ENCODE measurements around the gene ARHGDIG. TPM values are rescaled to one million over a fixed set of nuclear protein-coding genes. Genes with fewer than 3 reads are reported as not detected.

Gene ARHGDIG
- total RNA-seq, 1 donor from 2014 or later: 5.0 TPM

DNA sequence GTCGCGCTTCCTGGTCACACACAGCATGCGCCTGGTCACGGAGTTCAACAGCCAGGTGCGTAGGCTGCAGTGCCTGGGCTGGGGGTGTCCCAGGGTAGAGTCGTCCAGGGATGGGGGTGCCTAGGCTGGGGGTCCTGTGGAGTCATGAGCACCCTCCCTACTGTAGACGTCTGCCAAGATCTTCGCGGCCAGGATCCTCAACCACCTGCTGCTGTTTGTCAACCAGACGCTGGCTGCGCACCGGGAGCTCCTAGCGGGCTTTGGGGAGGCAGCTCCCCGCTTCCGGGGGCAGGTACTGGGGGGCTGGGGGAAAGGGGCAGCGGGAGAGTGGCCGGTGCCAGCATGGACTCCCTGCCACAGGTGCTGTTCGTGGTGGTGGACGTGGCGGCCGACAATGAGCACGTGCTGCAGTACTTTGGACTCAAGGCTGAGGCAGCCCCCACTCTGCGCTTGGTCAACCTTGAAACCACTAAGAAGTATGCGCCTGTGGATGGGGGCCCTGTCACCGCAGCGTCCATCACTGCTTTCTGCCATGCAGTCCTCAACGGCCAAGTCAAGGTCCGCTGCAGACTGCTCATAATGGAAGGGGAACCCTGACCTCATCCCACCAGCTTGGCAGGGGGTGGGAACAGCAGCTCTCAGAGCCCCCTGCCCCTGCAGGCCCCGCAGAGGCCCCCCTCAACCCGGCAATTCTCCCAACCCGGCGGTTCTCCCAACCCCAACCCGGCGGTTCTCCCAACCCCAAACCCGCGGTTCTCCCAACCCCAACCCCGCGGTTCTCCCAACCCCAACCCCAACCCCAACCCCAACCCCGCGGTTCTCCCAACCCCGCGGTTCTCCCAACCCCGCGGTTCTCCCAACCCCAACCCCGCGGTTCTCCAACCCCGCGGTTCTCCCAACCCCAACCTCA, 5.0 kb downstream of the ARHGDIG start:
- Mint-ChIP-seq H3K36me3 (ENCODE audit: low read depth, unreplicated experiment) (peaks cover 5% of the 10 kb centered on the region), H3K27me3 (ENCODE audit: low read depth, unreplicated experiment) (no peaks in the 10 kb centered on the region), H3K27ac (ENCODE audit: unreplicated experiment) (no peak overlapping the region)

GRCh38 chr16:286491-287297, 6.3 kb downstream of the ARHGDIG start:
- DNase-seq (ENCODE audit: low read depth) (no peak), FAIRE-seq (no peak)
- no peak for TF ChIP-seq EZH2 (IDR thresholded peaks at IDR 0.05; ENCODE audit: insufficient read depth, low read length)
- TF ChIP-seq CTCF (IDR thresholded peaks at IDR 0.05; ENCODE audit: insufficient read depth, low read depth, low read length): no peak
- H4K20me1 ChIP-seq (ENCODE audit: insufficient read depth, low read length): no peaks in the 10 kb centered on the region
- no peak overlapping the region for H3K4me2 ChIP-seq (ENCODE audit: low read length)
- Mint-ChIP-seq H3K4me3 (ENCODE audit: unreplicated experiment) (no peak overlapping the region), H3K9me3 (ENCODE audit: unreplicated experiment) (no peaks in the 10 kb centered on the region), H3K27me3 (ENCODE audit: low read depth, unreplicated experiment) (no peaks in the 10 kb centered on the region), H3K36me3 (ENCODE audit: low read depth, unreplicated experiment) (peaks cover 7% of the 10 kb centered on the region), H3K27ac (ENCODE audit: unreplicated experiment) (no peak overlapping the region), H3K4me1 (ENCODE audit: low read depth, unreplicated experiment) (no peaks in the 10 kb centered on the region)
- no peak overlapping the region for H2AFZ ChIP-seq (ENCODE audit: low read depth, low read length)
- H3K27ac ChIP-seq (ENCODE audit: low read depth, low read length): no peak overlapping the region
- H3K36me3 ChIP-seq (ENCODE audit: insufficient read depth, low read length): no peaks in the 10 kb centered on the region
- H3K4me1 ChIP-seq (ENCODE audit: insufficient read depth, low read length): no peaks in the 10 kb centered on the region
- no peak overlapping the region for H3K9ac ChIP-seq (ENCODE audit: low read length)
- H3K27me3 ChIP-seq (ENCODE audit: insufficient read depth, low read length): no peaks in the 10 kb centered on the region
- H3K4me3 ChIP-seq (ENCODE audit: insufficient read depth, low read depth, low read length): no peak overlapping the region
- H3K79me2 ChIP-seq (ENCODE audit: insufficient read depth, low read length): no peaks in the 10 kb centered on the region
- no peaks in the 10 kb centered on the region for H3K9me3 ChIP-seq (ENCODE audit: insufficient read depth, low read depth, low read length)

More for the DNA sequence above, 5.0 kb downstream of the ARHGDIG start:
- H3K9me3 ChIP-seq (ENCODE audit: insufficient read depth, low read depth, low read length): no peaks in the 10 kb centered on the region
- Mint-ChIP-seq H3K4me3 (ENCODE audit: unreplicated experiment) (no peak overlapping the region), H3K9me3 (ENCODE audit: unreplicated experiment) (no peaks in the 10 kb centered on the region), H3K4me1 (ENCODE audit: low read depth, unreplicated experiment) (no peaks in the 10 kb centered on the region)
- H3K79me2 ChIP-seq (ENCODE audit: insufficient read depth, low read length): no peaks in the 10 kb centered on the region
- H4K20me1 ChIP-seq (ENCODE audit: insufficient read depth, low read length): no peaks in the 10 kb centered on the region
- H3K9ac ChIP-seq (ENCODE audit: low read length): no peak overlapping the region
- H2AFZ ChIP-seq (ENCODE audit: low read depth, low read length): no peak overlapping the region
- no peak overlapping the region for H3K4me3 ChIP-seq (ENCODE audit: insufficient read depth, low read depth, low read length)
- FAIRE-seq (no peak), DNase-seq (ENCODE audit: low read depth) (no peak)
- TF ChIP-seq EZH2 (IDR thresholded peaks at IDR 0.05; ENCODE audit: insufficient read depth, low read length) (no peak), CTCF (IDR thresholded peaks at IDR 0.05; ENCODE audit: insufficient read depth, low read depth, low read length) (no peak)
- peaks cover 2% of the 10 kb centered on the region for H3K27me3 ChIP-seq (ENCODE audit: insufficient read depth, low read length)
- H3K4me2 ChIP-seq (ENCODE audit: low read length): no peak overlapping the region
- no peaks in the 10 kb centered on the region for H3K36me3 ChIP-seq (ENCODE audit: insufficient read depth, low read length)
- H3K27ac ChIP-seq (ENCODE audit: low read depth, low read length): no peak overlapping the region
- no peaks in the 10 kb centered on the region for H3K4me1 ChIP-seq (ENCODE audit: insufficient read depth, low read length)
